K562 (cell line): ENCODE results near the gene HLCS. TPM values are rescaled to one million over a fixed set of nuclear protein-coding genes. Genes with fewer than 3 reads are reported as not detected.
A peak's percentile ranks its signal among the peaks of the same experiment; 100 is the strongest.

Source experiments
- ELK1 ChIP-seq: sonication (generic); formaldehyde crosslinking; IDR thresholded peaks from 2 replicates; pipeline ENCODE4 v1.8.1; 2022; ENCODE audit warnings: missing genetic modification reagents
- HIVEP1 ChIP-seq: fragments of 250-450 bp; sonication (Bioruptor Pico); IDR thresholded peaks from 2 replicates; pipeline ENCODE4 v1.4.0; 2020; ENCODE audit warnings: mild to moderate bottlenecking
- IRF1 ChIP-seq: sonication (generic); formaldehyde crosslinking; IDR thresholded peaks from 2 replicates; pipeline ENCODE4 v1.8.0; 2022; ENCODE audit warnings: missing genetic modification reagents, mild to moderate bottlenecking, borderline replicate concordance
- JUND ChIP-seq, 2 experiments: IDR thresholded peaks; 2 replicates in 1 of 2; 3 replicates in 1 of 2; pipeline ENCODE4 v1.6.1; 2011; ENCODE audit warnings: borderline replicate concordance in 2 of 2, low read depth in 2 of 2, low read length in 2 of 2, improper control_type of control experiment in 1 of 2, missing biosample characterization in 1 of 2, missing genetic modification characterization in 1 of 2, missing genetic modification reagents in 1 of 2
- MEIS2 ChIP-seq: fragments of 450-650 bp; IDR thresholded peaks from 2 replicates; pipeline ENCODE4 v1.6.1; 2014; ENCODE audit warnings: mild to moderate bottlenecking; ENCODE audit not compliant: partially characterized antibody
- NCOR1 ChIP-seq: fragments of 450-650 bp; IDR thresholded peaks from 2 replicates; pipeline ENCODE4 v1.6.1; 2016; ENCODE audit warnings: mild to moderate bottlenecking, moderate library complexity
- NR2C2 ChIP-seq, 2 experiments: fragments of 200-800 bp in 1 of 2; sonication (Bioruptor generic) in 1 of 2; sonication (generic) in 1 of 2; formaldehyde crosslinking in 1 of 2; IDR thresholded peaks; 2 replicates each; pipeline versions ENCODE4 v1.6.1 to v1.8.0; 2016 to 2022; ENCODE audit warnings: mild to moderate bottlenecking in 1 of 2, missing compliant biosample characterization in 1 of 2, missing genetic modification characterization in 1 of 2, missing genetic modification reagents in 1 of 2
- POLR2H ChIP-seq: IDR thresholded peaks from 2 replicates; pipeline ENCODE4 v1.6.1; 2016; ENCODE audit warnings: missing genetic modification characterization, low read depth, mild to moderate bottlenecking, control low read depth, missing compliant biosample characterization, moderate library complexity
- RNF219 ChIP-seq: fragments of 250-450 bp; sonication (Bioruptor Pico); IDR thresholded peaks from 2 replicates; pipeline ENCODE4 v1.5.0; 2022; ENCODE audit warnings: mild to moderate bottlenecking
- TCF7L2 ChIP-seq: fragments of 150-350 bp; IDR thresholded peaks from 2 replicates; pipeline ENCODE4 v1.6.1; 2016; ENCODE audit warnings: low read depth, mild to moderate bottlenecking, low read length, moderate library complexity
- TRIM28 ChIP-seq: fragments of 450-650 bp; IDR thresholded peaks from 2 replicates; pipeline ENCODE4 v1.6.1; 2017
- ZNF146 ChIP-seq: IDR thresholded peaks from one replicate; pipeline ENCODE4 v1.6.1; 2018; ENCODE audit warnings: missing compliant biosample characterization; ENCODE audit not compliant: unreplicated experiment
- ZNF644 ChIP-seq: fragments of 200-800 bp; sonication (Bioruptor generic); IDR thresholded peaks from 2 replicates; pipeline ENCODE4 v1.6.1; 2016; ENCODE audit warnings: low read depth, missing genetic modification characterization, missing compliant biosample characterization
- ZNF764 ChIP-seq: fragments of 250-450 bp; sonication (Bioruptor Pico); IDR thresholded peaks from 2 replicates; pipeline ENCODE4 v1.4.0; 2020; ENCODE audit warnings: low read depth, mild to moderate bottlenecking, moderate library complexity
- polyA plus RNA-seq, 8 experiments: library from polyadenylated mRNA; depleted of rRNA in 4 of 8; stranded (reverse) in 5 of 8; unstranded in 3 of 8; fragments of >200 nt; fragmentation: Nextera tagmentation in 2 of 8; fragmentation: Illumina TruSeq in 1 of 8; extraction: Ambion mirVana in 2 of 8; extraction: Trizol in 1 of 8; gene quantifications; 2 replicates each; pipeline versions ENCODE4 v1.2.1 to v1.2.3, GENCODE V29; 2011 to 2014; ENCODE audit warnings: inconsistent platforms in 1 of 8, missing spikeins in 1 of 8
- total RNA-seq, 7 experiments: library from RNA; depleted of rRNA in 6 of 7; stranded (reverse); fragments of >200 nt in 6 of 7; fragmentation: Illumina TruSeq in 2 of 7; extraction: Trizol in 2 of 7; gene quantifications; 2 replicates each; pipeline versions ENCODE4 v1.2.1 to v1.2.3, GENCODE V29; 2011 to 2021; ENCODE audit warnings: low replicate concordance in 1 of 7
- TF ChIP-seq, protein P1 (sequence below): sonication (generic); formaldehyde crosslinking; IDR thresholded peaks from 2 replicates; pipeline ENCODE4 v1.8.0; 2022; ENCODE audit warnings: mild to moderate bottlenecking, missing genetic modification reagents
- TF ChIP-seq, protein P2 (sequence below): fragments of 250-450 bp; sonication (Bioruptor Pico); IDR thresholded peaks from 2 replicates; pipeline ENCODE4 v1.5.0; 2021; ENCODE audit warnings: mild to moderate bottlenecking, moderate library complexity

The HLCS gene
- total and polyA plus RNA-seq, 9 of the 15 experiments (the other 6 are each of a cell fraction or from before 2014, with no cell fraction given), result 3.0 to 21.5 (median 17.1) TPM

DNA sequence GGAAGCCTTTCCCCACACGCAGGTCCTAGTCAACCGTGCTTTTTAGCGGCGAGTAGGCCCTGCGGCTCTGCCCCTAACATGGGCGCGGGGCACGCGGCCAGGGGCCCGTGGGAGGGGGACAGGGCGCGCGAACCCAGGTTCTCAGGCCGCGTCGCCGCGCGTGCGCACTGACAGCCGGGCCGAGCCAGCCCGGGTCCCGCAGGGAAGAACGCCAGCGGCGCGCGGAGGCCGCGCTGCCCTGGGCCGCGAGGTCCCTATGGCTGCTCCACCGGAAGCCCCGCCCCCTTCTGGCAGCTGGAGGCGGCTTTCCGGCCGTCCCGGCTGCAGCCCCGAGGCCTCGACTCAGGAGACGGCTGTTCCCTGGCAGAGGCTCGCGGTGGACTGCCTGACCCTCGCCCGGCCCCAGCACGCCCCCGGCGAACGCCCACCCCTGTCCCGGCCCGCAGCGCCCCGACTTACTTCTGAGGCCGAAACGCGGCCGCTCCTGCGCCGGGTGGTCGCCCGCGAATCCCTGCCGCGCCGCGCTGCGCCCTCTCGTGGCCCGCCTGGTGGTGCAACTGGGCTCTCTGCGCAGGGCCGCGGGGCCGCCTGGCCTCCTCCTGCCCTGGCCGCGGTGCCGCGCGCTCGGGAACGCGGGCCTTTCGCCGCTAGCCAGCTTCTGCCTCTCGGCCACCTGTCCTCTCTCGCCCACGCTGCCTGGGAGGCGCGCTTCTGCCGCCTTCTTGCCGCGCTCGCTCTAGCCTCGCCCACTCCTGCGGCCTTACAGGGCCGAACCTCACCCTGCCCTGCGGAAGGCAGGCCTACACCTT, 23.4 kb upstream of the HLCS start (continued):
- TF ChIP-seq IRF1, result peak; percentile 85; the same call in 1 of the 2 replicates
- TF ChIP-seq JUND (IDR thresholded peaks at IDR 0.05; ENCODE audit: borderline replicate concordance, low read depth, low read length), result no peak
- no peak; the same call in 2 of the 3 replicates for TF ChIP-seq JUND (tag; IDR thresholded peaks at IDR 0.05; ENCODE audit: borderline replicate concordance, low read depth, low read length)
- peak; percentile 47; the same call in 1 of the 2 replicates for TF ChIP-seq NR2C2 (CRISPR knock-in tag; IDR thresholded peaks at IDR 0.05)
- peak; percentile 84 for TF ChIP-seq NR2C2 (tag; IDR thresholded peaks at IDR 0.05)
- TF ChIP-seq TCF7L2, result no peak
- TF ChIP-seq, protein P1, sequence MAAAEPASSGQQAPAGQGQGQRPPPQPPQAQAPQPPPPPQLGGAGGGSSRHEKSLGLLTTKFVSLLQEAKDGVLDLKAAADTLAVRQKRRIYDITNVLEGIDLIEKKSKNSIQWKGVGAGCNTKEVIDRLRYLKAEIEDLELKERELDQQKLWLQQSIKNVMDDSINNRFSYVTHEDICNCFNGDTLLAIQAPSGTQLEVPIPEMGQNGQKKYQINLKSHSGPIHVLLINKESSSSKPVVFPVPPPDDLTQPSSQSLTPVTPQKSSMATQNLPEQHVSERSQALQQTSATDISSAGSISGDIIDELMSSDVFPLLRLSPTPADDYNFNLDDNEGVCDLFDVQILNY (CRISPR knock-in tag), result peak; percentile 86
- peak; percentile 85 for TF ChIP-seq MEIS2
- 0 out of 2 replicates have a peak, but pooled peaks have one; percentile 22 for TF ChIP-seq RNF219
- peak; percentile 79 for TF ChIP-seq POLR2H (tag)
- peak; percentile 83; the same call in 1 of the 2 replicates for TF ChIP-seq ELK1 (CRISPR knock-in tag)
- TF ChIP-seq NCOR1, result peak; percentile 49; the same call in 1 of the 2 replicates
- TF ChIP-seq TRIM28, result no peak; the same call in 1 of the 2 replicates
- TF ChIP-seq, protein P2, sequence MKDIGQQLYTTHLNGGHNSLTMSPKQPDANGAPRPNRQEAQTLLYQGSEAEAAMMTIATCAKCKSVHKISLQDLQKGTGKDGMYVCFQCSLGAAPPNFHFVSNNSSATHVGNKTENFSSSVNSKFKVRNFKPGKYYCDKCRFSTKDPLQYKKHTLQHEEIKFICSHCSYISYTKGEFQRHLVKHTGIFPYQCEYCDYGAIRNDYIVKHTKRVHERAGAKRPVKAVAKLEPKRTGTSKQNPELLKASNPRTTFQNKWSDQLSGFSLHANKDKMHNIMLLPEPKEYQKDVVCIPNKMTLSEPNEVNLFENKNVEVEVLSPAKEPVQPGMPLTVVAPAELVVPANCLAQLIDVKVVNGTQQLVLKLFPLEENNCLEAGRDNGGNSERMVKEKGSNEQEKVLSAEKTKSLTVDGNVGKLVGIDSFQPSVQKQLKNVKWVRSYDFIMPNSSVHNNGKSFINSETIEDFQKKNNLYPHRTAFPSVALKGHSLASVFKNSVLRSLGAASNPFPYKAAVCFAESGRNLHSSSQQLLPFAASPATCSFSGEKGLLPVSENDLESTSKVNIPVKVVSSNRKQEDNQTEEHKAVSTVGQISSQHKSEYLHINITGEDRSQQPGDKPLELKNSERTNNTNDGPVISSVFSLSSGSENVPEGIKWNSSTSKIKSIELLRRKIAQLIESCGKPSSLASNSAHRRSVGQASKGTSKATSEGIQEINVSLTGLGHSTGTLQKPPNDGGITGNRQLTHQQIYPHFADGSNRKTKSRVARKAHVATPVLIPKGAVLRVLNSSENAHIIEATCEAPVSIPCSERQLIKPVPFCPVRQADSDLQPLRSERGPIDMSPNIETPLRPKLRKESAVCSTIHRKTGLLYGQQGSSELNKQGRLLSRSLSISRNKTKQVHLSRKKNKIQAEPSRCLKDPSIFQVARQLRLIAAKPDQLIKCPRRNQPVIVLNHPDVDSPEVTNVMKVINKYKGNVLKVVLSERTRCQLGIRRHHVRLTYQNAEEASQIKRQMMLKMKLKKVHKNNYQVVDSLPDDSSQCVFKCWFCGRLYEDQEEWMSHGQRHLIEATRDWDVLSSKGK (CRISPR knock-in tag), result no peak
- no peak for TF ChIP-seq HIVEP1 (CRISPR knock-in tag)
- peak; percentile 8 for TF ChIP-seq ZNF146 (CRISPR knock-in tag)
- no peak; the same call in 1 of the 2 replicates for TF ChIP-seq ZNF644
- 0 out of 2 replicates have a peak, but pooled peaks have one; percentile 3 for TF ChIP-seq ZNF764 (CRISPR knock-in tag)
